Measurements from ENCODE around the gene GPSM1. TPM values are rescaled to one million over a fixed set of nuclear protein-coding genes. Genes with fewer than 3 reads are reported as not detected.
A peak's percentile ranks its signal among the peaks of the same experiment; 100 is the strongest.

Gene GPSM1
- total and polyA plus RNA-seq, 8 donors = 3.5 to 17.4 (median 12.1) TPM

GRCh38 chr9:136399176-136400037 is 72.1 kb downstream of the GPSM1 start:
- peaks cover 12 to 31% (median 26%) of the 10 kb centered on the region in 4 donors for H3K4me1 ChIP-seq
- no peaks in the 10 kb centered on the region for H3K27me3 ChIP-seq
- WGBS, 5 donors = 0 to 3% (median 1%) methylated on average over 28 to 67 of the region's 67 CpGs
- peak overlapping the region; percentile 71 to 98 (median 96) for H3K4me3 ChIP-seq
- H3K36me3 ChIP-seq = peaks cover 30 to 73% (median 60%) of the 10 kb centered on the region in 4 donors
- H3K27ac ChIP-seq = peak overlapping the region in 4 of 5 donors; percentile 55 to 81 (median 68)
- TF ChIP-seq POLR2A (IDR thresholded peaks at IDR 0.05) (no peak), CTCF (IDR thresholded peaks at IDR 0.05) (no peak), EP300 (IDR thresholded peaks at IDR 0.05) (no peak), POLR2AphosphoS5 (IDR thresholded peaks at IDR 0.05) (no peak)
- no peaks in the 10 kb centered on the region for H3K9me3 ChIP-seq
- DNase-seq = peak in 1 of 2 donors; percentile 46
- intact Hi-C loops (cut with DNase I; ENCODE audit: low total_unique reads) = loop anchor here (10.0 kb wide), 1 partner anchor 65 kb away; no protein-coding TSS in a partner anchor

GRCh38 chr9:136400038-136400834 is 72.9 kb downstream of the GPSM1 start, which contains the start of gene SNAPC4:
TSS of gene SNAPC4 (minus strand) at chr9:136400170. CDS start at chr9:136398428, 1,742 bp downstream.
- peak within 1 kb of the TSS; percentile 71 to 98 (median 96) for H3K4me3 ChIP-seq
- H3K9me3 ChIP-seq = no peaks in the 10 kb centered on the region
- TF ChIP-seq CTCF (IDR thresholded peaks at IDR 0.05) (peak in 5 of 7 experiments; percentile 60 to 96 (median 94)), EP300 (IDR thresholded peaks at IDR 0.05) (no peak), POLR2AphosphoS5 (IDR thresholded peaks at IDR 0.05) (peak; percentile 65 to 87 (median 73))
- 5 to 14% (median 7%) methylated on average over 29 to 71 of the region's 71 CpGs for WGBS, 5 donors
- DNase-seq = peak; percentile 89 to 97
- intact Hi-C loops (cut with DNase I; ENCODE audit: low total_unique reads) = loop anchor here (10.0 kb wide), 1 partner anchor 65 kb away; no protein-coding TSS in a partner anchor
- no peaks in the 10 kb centered on the region for H3K27me3 ChIP-seq
- H3K27ac ChIP-seq = peak within 1 kb of the TSS in 4 of 5 donors; percentile 55 to 81 (median 68)
- H3K36me3 ChIP-seq = peaks cover 30 to 73% (median 60%) of the 10 kb centered on the region in 4 donors
- H3K4me1 ChIP-seq = peaks cover 12 to 31% (median 26%) of the 10 kb centered on the region in 4 donors

- Histone ChIP-seq H3K4me1 (peaks cover 12 to 31% (median 26%) of the 10 kb centered on the region in 4 donors), H3K27ac (no peak overlapping the region), H3K9me3 (no peaks in the 10 kb centered on the region), H3K36me3 (peaks cover 29 to 73% (median 60%) of the 10 kb centered on the region in 4 donors), H3K4me3 (no peak overlapping the region), H3K27me3 (no peaks in the 10 kb centered on the region)
- 88 to 93% (median 91%) methylated on average over 18 of the region's 18 CpGs for WGBS, 5 donors
- intact Hi-C loops (cut with DNase I; ENCODE audit: low total_unique reads) = loop anchor here (10.0 kb wide), 1 partner anchor 67 kb away; no protein-coding TSS in a partner anchor
- TF ChIP-seq EP300 (IDR thresholded peaks at IDR 0.05) (no peak), POLR2AphosphoS5 (IDR thresholded peaks at IDR 0.05) (no peak), POLR2A (IDR thresholded peaks at IDR 0.05) (no peak), CTCF (IDR thresholded peaks at IDR 0.05) (no peak)
- DNase-seq = no peak
These were observed 74.0 kb downstream of the GPSM1 start for GRCh38 chr9:136401173-136401922.
